H9 (cell line): ENCODE data around the gene SPATA6. TPM values are rescaled to one million over a fixed set of nuclear protein-coding genes. Genes with fewer than 3 reads are reported as not detected.
"Not testable (repeated sequence)": the region's sequence is repeated elsewhere in the genome, so short reads cannot be mapped to it uniquely, and the experiment has no call there.

Experiments used
- DNase-seq: peaks from one replicate; pipeline ENCODE4 v3.0.0-alpha.2; 2017
- H2AFZ ChIP-seq: one replicate; pipeline ENCODE4 v1.6.1; 2013; ENCODE audit warnings: mild to moderate bottlenecking, low read length, control low read depth, moderate library complexity
- H2AK5ac ChIP-seq: 2 replicates; pipeline ENCODE4 v1.6.1; 2013; ENCODE audit warnings: low read length, control low read depth, mixed read lengths; ENCODE audit not compliant: insufficient read length
- H2BK120ac ChIP-seq: one replicate; pipeline ENCODE4 v1.6.1; 2013; ENCODE audit warnings: low read depth, mild to moderate bottlenecking, low read length, control low read depth, inconsistent platforms; ENCODE audit not compliant: poor library complexity, severe bottlenecking
- H2BK12ac ChIP-seq: 2 replicates; pipeline ENCODE4 v1.6.1; 2013; ENCODE audit warnings: low read length, control low read depth, mixed read lengths, low read depth; ENCODE audit not compliant: insufficient read length
- H2BK15ac ChIP-seq: 2 replicates; pipeline ENCODE4 v1.6.1; 2013; ENCODE audit warnings: low read depth, low read length, control low read depth
- H2BK20ac ChIP-seq: one replicate; pipeline ENCODE4 v1.6.1; 2013; ENCODE audit warnings: low read depth, mild to moderate bottlenecking, low read length, control low read depth, inconsistent platforms; ENCODE audit not compliant: poor library complexity, severe bottlenecking
- H2BK5ac ChIP-seq: 2 replicates; pipeline ENCODE4 v1.6.1; 2013; ENCODE audit warnings: low read length, control low read depth, mixed read lengths; ENCODE audit not compliant: insufficient read length
- H3K14ac ChIP-seq: 2 replicates; pipeline ENCODE4 v1.6.1; 2013; ENCODE audit warnings: low read length, control low read depth; ENCODE audit not compliant: insufficient read depth
- H3K18ac ChIP-seq: 2 replicates; pipeline ENCODE4 v1.6.1; 2013; ENCODE audit warnings: low read depth, mild to moderate bottlenecking, mixed read lengths, low read length, control low read depth; ENCODE audit not compliant: insufficient read length
- H3K23ac ChIP-seq: 2 replicates; pipeline ENCODE4 v1.6.1; 2013; ENCODE audit warnings: low read length, control low read depth, mixed read lengths, low read depth; ENCODE audit not compliant: insufficient read length
- H3K23me2 ChIP-seq: 2 replicates; pipeline ENCODE4 v1.6.1; 2013; ENCODE audit warnings: low read depth, mild to moderate bottlenecking, mixed read lengths, low read length, control low read depth; ENCODE audit not compliant: insufficient read length, poor library complexity, severe bottlenecking
- H3K27ac ChIP-seq: 2 replicates; pipeline ENCODE4 v1.5.1; 2013; ENCODE audit warnings: low read length, control low read depth, mixed read lengths, low read depth; ENCODE audit not compliant: insufficient read length
- H3K27me3 ChIP-seq: 2 replicates; pipeline ENCODE4 v1.6.1; 2013; ENCODE audit warnings: low read length, control low read depth, inconsistent platforms; ENCODE audit not compliant: insufficient read depth
- H3K4ac ChIP-seq: 2 replicates; pipeline ENCODE4 v1.6.1; 2013; ENCODE audit warnings: low read depth, mild to moderate bottlenecking, control low read depth, inconsistent platforms, low read length, moderate library complexity
- H3K4me1 ChIP-seq: 2 replicates; pipeline ENCODE4 v1.6.1; 2013; ENCODE audit warnings: low read length, control low read depth, inconsistent platforms; ENCODE audit not compliant: insufficient read depth
- H3K4me2 ChIP-seq: 2 replicates; pipeline ENCODE4 v1.6.1; 2013; ENCODE audit warnings: low read length, control low read depth, mixed read lengths; ENCODE audit not compliant: insufficient read length, insufficient read depth
- H3K56ac ChIP-seq: 2 replicates; pipeline ENCODE4 v1.6.1; 2013; ENCODE audit warnings: low read depth, mild to moderate bottlenecking, mixed read lengths, low read length, control low read depth; ENCODE audit not compliant: insufficient read length
- H3K79me1 ChIP-seq: 2 replicates; pipeline ENCODE4 v1.6.1; 2013; ENCODE audit warnings: low read depth, mild to moderate bottlenecking, moderate library complexity, low read length, control low read depth, inconsistent platforms; ENCODE audit not compliant: insufficient read depth, poor library complexity, severe bottlenecking
- H3K79me2 ChIP-seq: 2 replicates; pipeline ENCODE4 v1.6.1; 2013; ENCODE audit warnings: low read length, control low read depth, inconsistent platforms; ENCODE audit not compliant: insufficient read depth
- H3K9ac ChIP-seq: 2 replicates; pipeline ENCODE4 v1.6.1; 2013; ENCODE audit warnings: low read length, control low read depth, mixed read lengths; ENCODE audit not compliant: insufficient read length; ENCODE audit errors: extremely low read depth
- H3K9me3 ChIP-seq: one replicate; pipeline ENCODE4 v1.6.1; 2013; ENCODE audit warnings: low read depth, low read length, inconsistent platforms; ENCODE audit not compliant: control insufficient read depth
- H3T11ph ChIP-seq: one replicate; pipeline ENCODE4 v1.6.1; 2013; ENCODE audit warnings: mild to moderate bottlenecking, low read length, control low read depth, inconsistent platforms
- H4K20me1 ChIP-seq: one replicate; pipeline ENCODE4 v1.6.1; 2013; ENCODE audit not compliant: control insufficient read depth, insufficient read length, insufficient read depth
- H4K5ac ChIP-seq: 2 replicates; pipeline ENCODE4 v1.6.1; 2013; ENCODE audit warnings: low read depth, mild to moderate bottlenecking, mixed read lengths, low read length, control low read depth; ENCODE audit not compliant: insufficient read length
- H4K8ac ChIP-seq: replicated peaks from 2 replicates; pipeline ENCODE4 v1.6.1; 2013; ENCODE audit warnings: low read length, control low read depth, mixed read lengths, low read depth; ENCODE audit not compliant: insufficient read length
- H4K91ac ChIP-seq: 2 replicates; pipeline ENCODE4 v1.6.1; 2013; ENCODE audit warnings: low read depth, mild to moderate bottlenecking, moderate library complexity, mixed read lengths, low read length, control low read depth; ENCODE audit not compliant: insufficient read length
- H3K27ac Mint-ChIP-seq, 3 experiments: 2 replicates in 2 of 3; 3 replicates in 1 of 3; pipeline ENCODE4 v1.8.0; 2020 to 2021; ENCODE audit warnings: mixed read lengths in 3 of 3, mild to moderate bottlenecking in 1 of 3, moderate library complexity in 1 of 3
- H3K27me3 Mint-ChIP-seq: 2 replicates; pipeline ENCODE4 v1.8.0; 2021; ENCODE audit warnings: low read depth, mild to moderate bottlenecking, moderate library complexity, mixed read lengths
- H3K36me3 Mint-ChIP-seq, 3 experiments: 2 replicates in 2 of 3; 3 replicates in 1 of 3; pipeline ENCODE4 v1.8.0; 2020 to 2021; ENCODE audit warnings: low read depth in 3 of 3, mixed read lengths in 3 of 3; ENCODE audit not compliant: insufficient read depth in 1 of 3
- H3K4me1 Mint-ChIP-seq, 2 experiments: 2 replicates each; pipeline ENCODE4 v1.8.0; 2020; ENCODE audit warnings: mixed read lengths in 2 of 2
- H3K4me3 Mint-ChIP-seq, 2 experiments: 2 replicates in 1 of 2; 3 replicates in 1 of 2; pipeline ENCODE4 v1.8.0; 2020 to 2021; ENCODE audit warnings: mild to moderate bottlenecking in 2 of 2, mixed read lengths in 2 of 2, moderate library complexity in 1 of 2
- H3K9me3 Mint-ChIP-seq, 2 experiments: 2 replicates in 1 of 2; 3 replicates in 1 of 2; pipeline ENCODE4 v1.8.0; 2020; ENCODE audit warnings: mild to moderate bottlenecking in 2 of 2, mixed read lengths in 2 of 2, moderate library complexity in 1 of 2
- CTCF ChIP-seq: fragments of 200-600 bp; sonication (generic); conservative IDR thresholded peaks from 3 replicates; pipeline ENCODE4 v1.8.0; 2021; ENCODE audit warnings: antibody characterized with exemption, mild to moderate bottlenecking
- WGBS: extraction: QIAGEN DNeasy Blood & Tissue Kit; methylation state at CpG from one replicate; pipeline ENCODE4 v1.1.7; 2013; ENCODE audit warnings: missing lambda C conversion rate, low lambda C conversion rate, mixed read lengths; ENCODE audit not compliant: insufficient read length; ENCODE audit errors: extremely low coverage; 5-methylcytosine and 5-hydroxymethylcytosine counted together
- total RNA-seq: library from RNA; stranded (reverse); gene quantifications from 2 replicates; pipeline ENCODE4 v1.2.1, GENCODE V29; 2021

SPATA6 gene
- total RNA-seq, 1 experiment from 2014 or later: 8.0 TPM

GRCh38 chr1:48329486-48329885 lies 142.5 kb downstream of the SPATA6 start:
- H2BK20ac ChIP-seq: no peak overlapping the region
- no peak overlapping the region for H3K4me2 ChIP-seq
- WGBS: no CpG with 5 or more reads among the region's 7 CpGs
- no peak for DNase-seq
- H2BK5ac ChIP-seq: no peak overlapping the region
- Mint-ChIP-seq H3K9me3 (peaks cover 22 to 36% of the 10 kb centered on the region in 2 experiments; a peak in 4 of 5 replicates), H3K27ac (no peak overlapping the region), H3K36me3 (peaks cover 23 to 33% (median 26%) of the 10 kb centered on the region in 3 experiments), H3K4me3 (no peak overlapping the region), H3K27me3 (no peaks in the 10 kb centered on the region; the same call in 1 of the 2 replicates), H3K4me1 (no peaks in the 10 kb centered on the region)
- no peak overlapping the region for H3K9ac ChIP-seq
- no peak overlapping the region for H3K56ac ChIP-seq
- no peak overlapping the region for H3K4ac ChIP-seq
- no peaks in the 10 kb centered on the region for H3K23me2 ChIP-seq
- no peak overlapping the region for H4K8ac ChIP-seq
- TF ChIP-seq CTCF: no peak
- no peaks in the 10 kb centered on the region for H4K20me1 ChIP-seq
- H3K9me3 ChIP-seq: no peaks in the 10 kb centered on the region
- H2BK15ac ChIP-seq: no peak overlapping the region
- H2AFZ ChIP-seq: no peak overlapping the region
- H3K4me1 ChIP-seq: no peaks in the 10 kb centered on the region
- H3K79me2 ChIP-seq: no peaks in the 10 kb centered on the region
- H3K14ac ChIP-seq: no peak overlapping the region
- no peak overlapping the region for H2AK5ac ChIP-seq
- no peak overlapping the region for H4K5ac ChIP-seq
- H3K79me1 ChIP-seq: no peaks in the 10 kb centered on the region
- no peak overlapping the region for H4K91ac ChIP-seq
- no peaks in the 10 kb centered on the region for H3K27me3 ChIP-seq
- H3T11ph ChIP-seq: no peak overlapping the region
- no peak overlapping the region for H3K27ac ChIP-seq
- no peak overlapping the region for H3K18ac ChIP-seq
- H3K23ac ChIP-seq: no peak overlapping the region
- H2BK12ac ChIP-seq: no peak overlapping the region
- no peak overlapping the region for H2BK120ac ChIP-seq

- H3K4me3 Mint-ChIP-seq, H3K4me1 Mint-ChIP-seq, H3K9me3 ChIP-seq, H3K27me3 Mint-ChIP-seq, H3K23ac ChIP-seq, H3K23me2 ChIP-seq, H3K4me2 ChIP-seq, H4K8ac ChIP-seq, H4K5ac ChIP-seq, H2AFZ ChIP-seq, H3K79me2 ChIP-seq, H2BK5ac ChIP-seq, H2BK15ac ChIP-seq, H4K20me1 ChIP-seq, H3K27ac ChIP-seq, H3K27me3 ChIP-seq, H2BK120ac ChIP-seq, H4K91ac ChIP-seq, H3K79me1 ChIP-seq, H3T11ph ChIP-seq, DNase-seq, H2BK12ac ChIP-seq, H3K9ac ChIP-seq, H3K4me1 ChIP-seq, H3K4ac ChIP-seq, H2AK5ac ChIP-seq, H3K56ac ChIP-seq, H3K27ac Mint-ChIP-seq, H3K18ac ChIP-seq, H2BK20ac ChIP-seq, H3K14ac ChIP-seq: not testable (repeated sequence)
- H3K36me3 Mint-ChIP-seq: peaks cover 13 to 33% (median 18%) of the 10 kb centered on the region in 3 experiments
- WGBS: no CpG with 5 or more reads among the region's 11 CpGs
- H3K9me3 Mint-ChIP-seq: peaks cover 29 to 37% of the 10 kb centered on the region in 2 experiments
Observed at GRCh38 chr1:48311829-48312228, 160.2 kb downstream of the SPATA6 start.
